ENCODE data around the gene CHID1. TPM values are rescaled to one million over a fixed set of nuclear protein-coding genes. Genes with fewer than 3 reads are reported as not detected.

The CHID1 gene
- total RNA-seq, 1 experiment from 2014 or later, result 85.6 TPM

- H3K4me3 ChIP-seq, result no peak overlapping the region
- H3K27me3 ChIP-seq (ENCODE audit: insufficient read depth, low read depth), result no peaks in the 10 kb centered on the region
- peaks cover 19% of the 10 kb centered on the region for H3K79me2 ChIP-seq (ENCODE audit: low read depth)
- no peaks in the 10 kb centered on the region for H3K36me3 ChIP-seq (ENCODE audit: low read depth)
- H2AFZ ChIP-seq, result no peak overlapping the region
- ChIA-PET POLR2A (ENCODE audit: unreplicated experiment) (no interaction called here), CTCF (no interaction called here)
- H3K4me1 ChIP-seq (replicated peaks; ENCODE audit: insufficient read depth), result peaks cover 33% of the 10 kb centered on the region
- no peak overlapping the region for H3K27ac ChIP-seq
- H4K20me1 ChIP-seq (ENCODE audit: insufficient read depth), result peaks cover 26% of the 10 kb centered on the region
- TF ChIP-seq EZH2 (IDR thresholded peaks at IDR 0.05; ENCODE audit: low read depth) (no peak), CTCF (conservative IDR thresholded peaks at IDR 0.05) (no peak)
- peak overlapping the region; percentile 84 for H3K4me2 ChIP-seq
- H3K9me3 ChIP-seq (ENCODE audit: insufficient read depth, low read depth), result no peaks in the 10 kb centered on the region
- peaks cover 14% of the 10 kb centered on the region; the same call in 1 of the 2 replicates for H3F3A ChIP-seq (ENCODE audit: insufficient read depth, low read depth)
- intact Hi-C loops (cut with micrococcal nuclease; ENCODE audit: unreplicated experiment), result no loop called here
- peak in 1 of 2 experiments; percentile 0 for DNase-seq
- H3K9me2 ChIP-seq (ENCODE audit: insufficient read depth), result no peaks in the 10 kb centered on the region
- BruUV-seq (replicated peaks), result no TSS peak
Observed at GRCh38 chr11:824942-825341, 85.7 kb downstream of the CHID1 start.

- Histone ChIP-seq H3K27me3 (ENCODE audit: insufficient read depth, low read depth) (no peaks in the 10 kb centered on the region), H3F3A (ENCODE audit: insufficient read depth, low read depth) (peaks cover 14% of the 10 kb centered on the region; the same call in 1 of the 2 replicates), H3K9me3 (ENCODE audit: insufficient read depth, low read depth) (no peaks in the 10 kb centered on the region), H3K27ac (no peak overlapping the region), H3K36me3 (ENCODE audit: low read depth) (no peaks in the 10 kb centered on the region), H3K9me2 (ENCODE audit: insufficient read depth) (no peaks in the 10 kb centered on the region), H3K79me2 (ENCODE audit: low read depth) (peaks cover 19% of the 10 kb centered on the region), H3K4me1 (replicated peaks; ENCODE audit: insufficient read depth) (peaks cover 33% of the 10 kb centered on the region), H4K20me1 (ENCODE audit: insufficient read depth) (peaks cover 26% of the 10 kb centered on the region), H3K4me3 (no peak overlapping the region), H2AFZ (no peak overlapping the region), H3K4me2 (no peak overlapping the region)
- no peak for DNase-seq
- CTCF ChIA-PET, result no interaction called here
- intact Hi-C loops (cut with micrococcal nuclease; ENCODE audit: unreplicated experiment), result no loop called here
- no TSS peak for BruUV-seq (replicated peaks)
- TF ChIP-seq CTCF (conservative IDR thresholded peaks at IDR 0.05), result no peak
- no peak for TF ChIP-seq EZH2 (IDR thresholded peaks at IDR 0.05; ENCODE audit: low read depth)
- POLR2A ChIA-PET (ENCODE audit: unreplicated experiment), result no interaction called here
Observed at GRCh38 chr11:824292-824880, 86.2 kb downstream of the CHID1 start.

- Histone ChIP-seq H3K27me3 (ENCODE audit: insufficient read depth, low read depth) (no peaks in the 10 kb centered on the region), H3K9me2 (ENCODE audit: insufficient read depth) (no peaks in the 10 kb centered on the region), H3K4me2 (no peak overlapping the region), H3F3A (ENCODE audit: insufficient read depth, low read depth) (peaks cover 19% of the 10 kb centered on the region; the same call in 1 of the 2 replicates), H3K79me2 (ENCODE audit: low read depth) (peaks cover 19% of the 10 kb centered on the region), H3K36me3 (ENCODE audit: low read depth) (no peaks in the 10 kb centered on the region), H3K4me1 (replicated peaks; ENCODE audit: insufficient read depth) (peaks cover 33% of the 10 kb centered on the region), H3K4me3 (no peak overlapping the region), H3K27ac (no peak overlapping the region), H2AFZ (no peak overlapping the region), H3K9me3 (ENCODE audit: insufficient read depth, low read depth) (no peaks in the 10 kb centered on the region), H4K20me1 (ENCODE audit: insufficient read depth) (peaks cover 26% of the 10 kb centered on the region)
- CTCF ChIA-PET, result no interaction called here
- intact Hi-C loops (cut with micrococcal nuclease; ENCODE audit: unreplicated experiment), result no loop called here
- TF ChIP-seq CTCF (conservative IDR thresholded peaks at IDR 0.05), result no peak
- TF ChIP-seq EZH2 (IDR thresholded peaks at IDR 0.05; ENCODE audit: low read depth), result no peak
- peak in 1 of 2 experiments; percentile 2 for DNase-seq
- POLR2A ChIA-PET (ENCODE audit: unreplicated experiment), result no interaction called here
- no TSS peak for BruUV-seq (replicated peaks)
Observed at GRCh38 chr11:823441-824291, 86.9 kb downstream of the CHID1 start.

Data from PC-9 (cell line).